IMR-90 (cell line): ENCODE measurements around the gene PLA2G15. TPM values are rescaled to one million over a fixed set of nuclear protein-coding genes. Genes with fewer than 3 reads are reported as not detected.

ENCODE experiments used
- ATAC-seq: fragments of 200-7000 bp; cut with Tn5 transposase; 2 replicates; pipeline ENCODE4 v1.9.1; 2020; ENCODE audit warnings: low read depth, mild to moderate bottlenecking, moderate library complexity
- BruUV-seq: library from RNA; stranded (reverse); fragments of 400-500 nt; replicated peaks from 2 replicates; lab custom pipeline; 2021; lab: Mats Ljungman, UMichigan
- CTCF ChIA-PET: fragments of 300-600 bp; formaldehyde crosslinking; extraction: SDS; loops from one replicate; lab custom pipeline; 2021; ENCODE audit warnings: antibody characterized with exemption; lab: Yijun Ruan, JAX
- POLR2A ChIA-PET: fragments of 300-600 bp; sonication (Branson Sonifier 250); formaldehyde crosslinking; loops from one replicate; lab custom pipeline; 2022; ENCODE audit warnings: antibody characterized with exemption; ENCODE audit not compliant: unreplicated experiment; lab: Charles Lee
- DNase-seq: peaks from one replicate; pipeline ENCODE4 v3.0.0; 2013
- H2AFZ ChIP-seq: replicated peaks from 2 replicates; pipeline ENCODE3; 2013; ENCODE audit warnings: low read length, mild to moderate bottlenecking; ENCODE audit not compliant: poor library complexity
- H2AK5ac ChIP-seq: 2 replicates; pipeline ENCODE4 v1.6.1; 2013; ENCODE audit warnings: low read depth, low read length, inconsistent platforms
- H2AK9ac ChIP-seq: replicated peaks from 2 replicates; pipeline ENCODE3; 2013; ENCODE audit warnings: mild to moderate bottlenecking, low read depth, low read length, moderate library complexity; ENCODE audit not compliant: poor library complexity
- H2BK120ac ChIP-seq: 2 replicates; pipeline ENCODE4 v1.6.1; 2013; ENCODE audit warnings: low read depth, low read length, inconsistent platforms
- H2BK15ac ChIP-seq: 3 replicates; pipeline ENCODE4 v1.6.1; 2013; ENCODE audit warnings: low read depth, low read length, inconsistent platforms
- H2BK20ac ChIP-seq: 2 replicates; pipeline ENCODE4 v1.6.1; 2013; ENCODE audit warnings: low read depth, mild to moderate bottlenecking, inconsistent platforms, low read length, moderate library complexity
- H2BK5ac ChIP-seq: 2 replicates; pipeline ENCODE4 v1.6.1; 2013; ENCODE audit warnings: mild to moderate bottlenecking, low read depth, low read length, inconsistent platforms; ENCODE audit not compliant: poor library complexity, severe bottlenecking
- H3K14ac ChIP-seq: replicated peaks from 2 replicates; pipeline ENCODE4 v1.6.1; 2013; ENCODE audit warnings: low read depth, low read length, inconsistent platforms
- H3K18ac ChIP-seq: 2 replicates; pipeline ENCODE4 v1.6.1; 2013; ENCODE audit warnings: low read depth, low read length, control low read depth
- H3K23ac ChIP-seq: 2 replicates; pipeline ENCODE4 v1.6.1; 2013; ENCODE audit warnings: low read depth, low read length, inconsistent platforms
- H3K27ac ChIP-seq: 2 replicates; pipeline ENCODE4 v1.5.1; 2013; ENCODE audit warnings: mild to moderate bottlenecking, control low read depth, low read length; ENCODE audit not compliant: insufficient read depth
- H3K27me3 ChIP-seq: 2 replicates; pipeline ENCODE4 v1.6.1; 2013; ENCODE audit warnings: low read length; ENCODE audit not compliant: control insufficient read depth, insufficient read depth
- H3K36me3 ChIP-seq: 2 replicates; pipeline ENCODE4 v1.6.1; 2013; ENCODE audit warnings: low read length, mixed read lengths; ENCODE audit not compliant: control insufficient read depth, insufficient read depth
- H3K4ac ChIP-seq: 2 replicates; pipeline ENCODE4 v1.6.1; 2013; ENCODE audit warnings: low read depth, low read length, inconsistent platforms
- H3K4me1 ChIP-seq: 2 replicates; pipeline ENCODE4 v1.6.1; 2013; ENCODE audit warnings: low read length, mixed read lengths; ENCODE audit not compliant: control insufficient read depth, insufficient read depth
- H3K4me2 ChIP-seq: 2 replicates; pipeline ENCODE4 v1.6.1; 2013; ENCODE audit warnings: low read depth, mild to moderate bottlenecking, control low read depth, low read length, moderate library complexity
- H3K4me3 ChIP-seq: 2 replicates; pipeline ENCODE4 v1.5.1; 2013; ENCODE audit warnings: low read depth, mild to moderate bottlenecking, control low read depth, low read length, moderate library complexity; ENCODE audit not compliant: insufficient read depth
- H3K56ac ChIP-seq: 2 replicates; pipeline ENCODE4 v1.6.1; 2013; ENCODE audit warnings: low read length, inconsistent platforms; ENCODE audit not compliant: insufficient read depth; ENCODE audit errors: extremely low read depth
- H3K79me1 ChIP-seq, 2 experiments: 2 replicates each; pipeline ENCODE4 v1.6.1; 2013; ENCODE audit warnings: low read length in 2 of 2, inconsistent platforms in 1 of 2, low read depth in 1 of 2
- H3K9ac ChIP-seq: 2 replicates; pipeline ENCODE4 v1.6.1; 2013; ENCODE audit warnings: low read depth, low read length, control low read depth
- H3K9me1 ChIP-seq: 2 replicates; pipeline ENCODE4 v1.6.1; 2013; ENCODE audit warnings: low read length, inconsistent platforms; ENCODE audit not compliant: insufficient read depth
- H3K9me3 ChIP-seq: 2 replicates; pipeline ENCODE4 v1.6.1; 2013; ENCODE audit warnings: low read length; ENCODE audit not compliant: control insufficient read depth, insufficient read depth
- H4K20me1 ChIP-seq: 2 replicates; pipeline ENCODE4 v1.6.1; 2013; ENCODE audit warnings: low read length, inconsistent platforms; ENCODE audit not compliant: insufficient read depth
- H4K5ac ChIP-seq: 2 replicates; pipeline ENCODE4 v1.6.1; 2013; ENCODE audit warnings: mild to moderate bottlenecking, low read depth, low read length, control low read depth
- H4K8ac ChIP-seq, 2 experiments: 2 replicates each; pipeline ENCODE4 v1.6.1; 2013; ENCODE audit warnings: low read depth in 2 of 2, low read length in 2 of 2, control low read depth in 1 of 2, inconsistent platforms in 1 of 2
- H4K91ac ChIP-seq: 2 replicates; pipeline ENCODE4 v1.6.1; 2013; ENCODE audit warnings: low read depth, low read length, inconsistent platforms; ENCODE audit not compliant: insufficient read depth
- BHLHE40 ChIP-seq: fragments of 150-350 bp; IDR thresholded peaks from 2 replicates; pipeline ENCODE4 v1.6.1; 2016; ENCODE audit warnings: mild to moderate bottlenecking, low read depth, low read length
- CEBPB ChIP-seq: IDR thresholded peaks from 2 replicates; pipeline ENCODE4 v1.6.1; 2012; ENCODE audit warnings: low read depth, low read length, improper control_type of control experiment
- CHD1 ChIP-seq: IDR thresholded peaks from 2 replicates; pipeline ENCODE4 v1.6.1; 2012; ENCODE audit warnings: low read depth, low read length, improper control_type of control experiment
- FOS ChIP-seq: fragments of 150-350 bp; IDR thresholded peaks from 2 replicates; pipeline ENCODE4 v1.6.1; 2016; ENCODE audit warnings: low read depth, low read length
- MAFK ChIP-seq: IDR thresholded peaks from 2 replicates; pipeline ENCODE4 v1.6.1; 2012; ENCODE audit warnings: low read depth, low read length, improper control_type of control experiment
- MAZ ChIP-seq: IDR thresholded peaks from 2 replicates; pipeline ENCODE4 v1.6.1; 2012; ENCODE audit warnings: low read depth, mild to moderate bottlenecking, low read length, improper control_type of control experiment, moderate library complexity, borderline replicate concordance
- MXI1 ChIP-seq: IDR thresholded peaks from 2 replicates; pipeline ENCODE4 v1.6.1; 2012; ENCODE audit warnings: low read depth, mild to moderate bottlenecking, low read length, moderate library complexity, borderline replicate concordance
- NFE2L2 ChIP-seq: fragments of 150-350 bp; IDR thresholded peaks from 2 replicates; pipeline ENCODE4 v1.6.1; 2016; ENCODE audit warnings: low read depth, mild to moderate bottlenecking, low read length
- POLR2A ChIP-seq: IDR thresholded peaks from 2 replicates; pipeline ENCODE4 v1.6.1; 2012; ENCODE audit warnings: mild to moderate bottlenecking, low read depth, low read length
- RAD21 ChIP-seq: IDR thresholded peaks from 2 replicates; pipeline ENCODE4 v1.6.1; 2012; ENCODE audit warnings: low read length, improper control_type of control experiment
- RCOR1 ChIP-seq: IDR thresholded peaks from 2 replicates; pipeline ENCODE4 v1.6.1; 2012; ENCODE audit warnings: mild to moderate bottlenecking, low read length, improper control_type of control experiment; ENCODE audit not compliant: insufficient replicate concordance
- RFX5 ChIP-seq: IDR thresholded peaks from 2 replicates; pipeline ENCODE4 v1.8.0; 2012; ENCODE audit warnings: low read depth, mild to moderate bottlenecking, low read length, moderate library complexity
- WGBS, 2 experiments: methylation state at CpG; one replicate each; pipeline versions ENCODE4 v1.1.5 to v1.1.7; 2013; ENCODE audit warnings: missing lambda C conversion rate in 2 of 2; ENCODE audit not compliant: insufficient read length in 1 of 2; ENCODE audit errors: extremely low coverage in 2 of 2; 5-methylcytosine and 5-hydroxymethylcytosine counted together
- dilution Hi-C: fragments of 300-500 bp; cut with HindIII; formaldehyde crosslinking; loops from one replicate; pipeline ENCODE4 v1.14.3; 2018; ENCODE audit warnings: low sequenced_read_pairs; ENCODE audit not compliant: unreplicated experiment
- in situ Hi-C: fragments of 300-500 bp; cut with MboI; formaldehyde crosslinking; loops from 3 replicates; pipeline ENCODE4 v1.14.3; 2019; ENCODE audit warnings: low sequenced_read_pairs, inconsistent platforms, mixed read lengths
- intact Hi-C: fragments of 100-400 bp; cut with micrococcal nuclease; formaldehyde crosslinking; loops from 2 replicates; pipeline ENCODE4 v1.10.0; 2022
- polyA plus RNA-seq, 3 experiments: library from polyadenylated mRNA; depleted of rRNA; stranded (reverse); fragments of >200 nt; gene quantifications; 2 replicates each; pipeline ENCODE4 v1.2.3, GENCODE V29; 2012; ENCODE audit warnings: low replicate concordance in 1 of 3
- total RNA-seq: library from RNA; depleted of rRNA; stranded (reverse); fragments of >200 nt; gene quantifications from 2 replicates; pipeline ENCODE4 v1.2.3, GENCODE V29; 2012
- TF ChIP-seq, protein P1 (sequence below): conservative IDR thresholded peaks from 2 replicates; pipeline ENCODE4 v1.5.1; 2012; ENCODE audit warnings: mild to moderate bottlenecking, low read depth, low read length, improper control_type of control experiment
- TF ChIP-seq, protein P2 (sequence below): fragments of 150-350 bp; IDR thresholded peaks from 2 replicates; pipeline ENCODE4 v1.6.1; 2017; ENCODE audit warnings: mild to moderate bottlenecking, antibody characterized with exemption, low read length, low read depth
- TF ChIP-seq, protein P3 (sequence below): fragments of 150-350 bp; IDR thresholded peaks from 2 replicates; pipeline ENCODE4 v1.6.1; 2016; ENCODE audit warnings: low read depth, mild to moderate bottlenecking, low read length, moderate library complexity, borderline replicate concordance

PLA2G15 gene
- total and polyA plus RNA-seq, 2 of the 4 experiments (the other 2 are of a cell fraction) = 19.5 to 31.7 TPM

DNA sequence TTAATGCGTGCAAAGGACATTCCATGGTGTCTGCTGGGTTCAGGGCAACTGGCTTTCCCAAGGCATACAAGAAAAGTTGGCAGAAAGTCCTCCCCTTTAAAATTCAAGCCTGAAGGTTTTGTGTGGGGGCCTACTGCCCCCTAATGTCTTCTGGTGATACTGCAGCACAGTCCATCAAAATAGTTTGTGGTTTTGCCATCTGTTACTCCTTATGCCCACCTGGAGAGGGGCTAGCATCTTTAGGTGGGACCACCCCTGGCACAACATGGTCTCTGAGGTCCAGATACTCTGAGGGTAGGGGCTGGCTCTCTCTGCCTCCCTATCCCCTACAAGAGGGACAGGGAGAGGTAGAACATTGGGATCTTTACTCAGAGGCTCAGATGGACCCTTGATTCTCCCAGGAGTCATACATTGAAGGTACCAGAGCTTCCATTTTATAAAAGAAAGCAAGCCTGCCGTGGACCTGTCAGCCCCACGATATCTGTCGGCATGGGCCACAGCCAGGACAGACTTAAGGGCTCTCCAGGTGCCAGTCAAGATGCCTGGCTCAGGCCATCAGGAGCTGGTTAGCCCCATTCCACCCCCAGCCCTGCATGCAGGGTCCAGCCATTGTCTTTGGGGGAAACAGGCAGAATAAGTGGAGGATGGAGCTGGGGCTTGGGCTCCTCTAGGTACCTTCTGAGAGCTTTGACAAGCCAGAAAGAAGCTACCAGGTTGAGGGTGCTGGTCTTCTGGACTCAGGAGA lies 15.6 kb upstream of the PLA2G15 start:
- H3K4ac ChIP-seq = no peak overlapping the region
- H3K56ac ChIP-seq = no peak overlapping the region
- no peak overlapping the region for H3K9ac ChIP-seq
- no peak overlapping the region for H4K8ac ChIP-seq
- H3K9me1 ChIP-seq = no peaks in the 10 kb centered on the region
- DNase-seq (peak; percentile 65), ATAC-seq (peak; percentile 86)
- peaks cover 4% of the 10 kb centered on the region for H3K4me1 ChIP-seq
- intact Hi-C loops (loop anchor here (1.0 to 10.0 kb wide), 6 partner anchors 135 to 413 kb away; partner anchors contain the start of genes NFATC3 and SLC12A4), in situ Hi-C loops (loop anchor here (10.0 kb wide), 2 partner anchors 135 to 245 kb away; partner anchors contain the start of gene DPEP3), dilution Hi-C loops (no loop called here)
- no peak overlapping the region for H2BK5ac ChIP-seq
- no peak overlapping the region for H4K91ac ChIP-seq
- 38% methylated on average over 1 of the region's 4 CpGs; no CpG with 5 or more reads in 1 of the 2 experiments for WGBS, 2 experiments
- H3K4me3 ChIP-seq = no peak overlapping the region
- H2BK20ac ChIP-seq = no peak overlapping the region
- peaks cover 0 to 3% of the 10 kb centered on the region in 2 experiments; a peak in 1 of 4 replicates for H3K79me1 ChIP-seq
- H3K27me3 ChIP-seq = no peaks in the 10 kb centered on the region
- no peak overlapping the region for H3K14ac ChIP-seq
- H4K5ac ChIP-seq = no peak overlapping the region
- H4K20me1 ChIP-seq = 0 out of 2 replicates have a peak, but pooled peaks cover 3% of the 10 kb centered on the region
- no peak overlapping the region for H2AK5ac ChIP-seq
- no peak overlapping the region for H3K18ac ChIP-seq
- ChIA-PET POLR2A (no interaction called here), CTCF (interaction anchor here (0.6 kb wide), 1 partner anchor 138 kb away, joined by 3 read pairs; no protein-coding TSS in a partner anchor)
- H2AK9ac ChIP-seq = no peak overlapping the region
- no peak overlapping the region for H3K27ac ChIP-seq
- H3K4me2 ChIP-seq = no peak overlapping the region
- H3K36me3 ChIP-seq = peaks cover 6% of the 10 kb centered on the region
- H3K9me3 ChIP-seq = no peaks in the 10 kb centered on the region
- H2AFZ ChIP-seq = no peak overlapping the region
- no peak overlapping the region for H2BK120ac ChIP-seq
- no peak overlapping the region for H2BK15ac ChIP-seq
- no peak overlapping the region for H3K23ac ChIP-seq
- no TSS peak for BruUV-seq
- TF ChIP-seq, protein P1, sequence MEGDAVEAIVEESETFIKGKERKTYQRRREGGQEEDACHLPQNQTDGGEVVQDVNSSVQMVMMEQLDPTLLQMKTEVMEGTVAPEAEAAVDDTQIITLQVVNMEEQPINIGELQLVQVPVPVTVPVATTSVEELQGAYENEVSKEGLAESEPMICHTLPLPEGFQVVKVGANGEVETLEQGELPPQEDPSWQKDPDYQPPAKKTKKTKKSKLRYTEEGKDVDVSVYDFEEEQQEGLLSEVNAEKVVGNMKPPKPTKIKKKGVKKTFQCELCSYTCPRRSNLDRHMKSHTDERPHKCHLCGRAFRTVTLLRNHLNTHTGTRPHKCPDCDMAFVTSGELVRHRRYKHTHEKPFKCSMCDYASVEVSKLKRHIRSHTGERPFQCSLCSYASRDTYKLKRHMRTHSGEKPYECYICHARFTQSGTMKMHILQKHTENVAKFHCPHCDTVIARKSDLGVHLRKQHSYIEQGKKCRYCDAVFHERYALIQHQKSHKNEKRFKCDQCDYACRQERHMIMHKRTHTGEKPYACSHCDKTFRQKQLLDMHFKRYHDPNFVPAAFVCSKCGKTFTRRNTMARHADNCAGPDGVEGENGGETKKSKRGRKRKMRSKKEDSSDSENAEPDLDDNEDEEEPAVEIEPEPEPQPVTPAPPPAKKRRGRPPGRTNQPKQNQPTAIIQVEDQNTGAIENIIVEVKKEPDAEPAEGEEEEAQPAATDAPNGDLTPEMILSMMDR = peak; percentile 94
- TF ChIP-seq POLR2A = no peak
- no peak for TF ChIP-seq BHLHE40
- no peak for TF ChIP-seq MXI1
- no peak for TF ChIP-seq RCOR1
- TF ChIP-seq MAZ = no peak
- no peak for TF ChIP-seq CHD1
- no peak for TF ChIP-seq CEBPB
- no peak for TF ChIP-seq RFX5
- peak; percentile 92 for TF ChIP-seq RAD21
- TF ChIP-seq NFE2L2 = no peak
- TF ChIP-seq, protein P2, sequence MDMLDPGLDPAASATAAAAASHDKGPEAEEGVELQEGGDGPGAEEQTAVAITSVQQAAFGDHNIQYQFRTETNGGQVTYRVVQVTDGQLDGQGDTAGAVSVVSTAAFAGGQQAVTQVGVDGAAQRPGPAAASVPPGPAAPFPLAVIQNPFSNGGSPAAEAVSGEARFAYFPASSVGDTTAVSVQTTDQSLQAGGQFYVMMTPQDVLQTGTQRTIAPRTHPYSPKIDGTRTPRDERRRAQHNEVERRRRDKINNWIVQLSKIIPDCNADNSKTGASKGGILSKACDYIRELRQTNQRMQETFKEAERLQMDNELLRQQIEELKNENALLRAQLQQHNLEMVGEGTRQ = no peak
- TF ChIP-seq FOS = no peak
- no peak for TF ChIP-seq MAFK
- TF ChIP-seq, protein P3, sequence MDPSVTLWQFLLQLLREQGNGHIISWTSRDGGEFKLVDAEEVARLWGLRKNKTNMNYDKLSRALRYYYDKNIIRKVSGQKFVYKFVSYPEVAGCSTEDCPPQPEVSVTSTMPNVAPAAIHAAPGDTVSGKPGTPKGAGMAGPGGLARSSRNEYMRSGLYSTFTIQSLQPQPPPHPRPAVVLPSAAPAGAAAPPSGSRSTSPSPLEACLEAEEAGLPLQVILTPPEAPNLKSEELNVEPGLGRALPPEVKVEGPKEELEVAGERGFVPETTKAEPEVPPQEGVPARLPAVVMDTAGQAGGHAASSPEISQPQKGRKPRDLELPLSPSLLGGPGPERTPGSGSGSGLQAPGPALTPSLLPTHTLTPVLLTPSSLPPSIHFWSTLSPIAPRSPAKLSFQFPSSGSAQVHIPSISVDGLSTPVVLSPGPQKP = no peak
